HG03575 (cell line): Measurements from ENCODE around the gene MYO18B.

Experiments
- ATAC-seq: cut with Tn5 transposase; IDR thresholded peaks from one replicate; pipeline ENCODE4 v1.9.1; 2021; ENCODE audit not compliant: unreplicated experiment, insufficient number of reproducible peaks, low FRiP score; ENCODE audit errors: extremely low read depth

The MYO18B gene

GRCh38 chr22:25992331-25992730 lies 250.3 kb downstream of the MYO18B start:
- ATAC-seq, result no peak

GRCh38 chr22:25996669-25997068 lies 254.7 kb downstream of the MYO18B start:
- no peak for ATAC-seq

GRCh38 chr22:25997886-25998775 lies 256.1 kb downstream of the MYO18B start:
- no peak for ATAC-seq

- no peak for ATAC-seq
Observed at GRCh38 chr22:26002456-26002855, 260.5 kb downstream of the MYO18B start.

GRCh38 chr22:26004477-26004876 lies 262.5 kb downstream of the MYO18B start:
- no peak for ATAC-seq

GRCh38 chr22:26008587-26008986 lies 266.6 kb downstream of the MYO18B start:
- no peak for ATAC-seq

- no peak for ATAC-seq
Observed at GRCh38 chr22:26016916-26017315, 274.9 kb downstream of the MYO18B start.

- no peak for ATAC-seq
Observed at GRCh38 chr22:26017932-26018331, 275.9 kb downstream of the MYO18B start.

- no peak for ATAC-seq
Observed at GRCh38 chr22:26019596-26019995, 277.6 kb downstream of the MYO18B start.

GRCh38 chr22:26021516-26021915 lies 279.5 kb downstream of the MYO18B start:
- no peak for ATAC-seq

GRCh38 chr22:26023104-26023775 lies 281.3 kb downstream of the MYO18B start:
- ATAC-seq, result no peak

- no peak for ATAC-seq
Observed at GRCh38 chr22:26025626-26026025, 283.6 kb downstream of the MYO18B start.

GRCh38 chr22:26027341-26027740 lies 285.4 kb downstream of the MYO18B start:
- ATAC-seq, result no peak

GRCh38 chr22:26031641-26032040 lies 289.7 kb downstream of the MYO18B start:
- ATAC-seq, result no peak

GRCh38 chr22:26033071-26033470 lies 291.1 kb downstream of the MYO18B start:
- ATAC-seq, result no peak

- ATAC-seq, result no peak
Observed at GRCh38 chr22:26033586-26033985, 291.6 kb downstream of the MYO18B start.

GRCh38 chr22:26035523-26035922 lies 293.5 kb downstream of the MYO18B start:
- no peak for ATAC-seq

- ATAC-seq, result no peak
Observed at GRCh38 chr22:26038365-26038764, 296.4 kb downstream of the MYO18B start.

- ATAC-seq, result no peak
Observed at GRCh38 chr22:26041931-26042330, 299.9 kb downstream of the MYO18B start.

GRCh38 chr22:26043031-26043430 lies 301.0 kb downstream of the MYO18B start:
- ATAC-seq, result no peak
